SKM-1 (cell line): ENCODE data around the gene SEC11C.

ENCODE experiments used
- DNase-seq: peaks from one replicate; lab custom pipeline; 2025; ENCODE audit not compliant: unreplicated experiment; lab: John Stamatoyannopoulos, UW

SEC11C gene

DNA sequence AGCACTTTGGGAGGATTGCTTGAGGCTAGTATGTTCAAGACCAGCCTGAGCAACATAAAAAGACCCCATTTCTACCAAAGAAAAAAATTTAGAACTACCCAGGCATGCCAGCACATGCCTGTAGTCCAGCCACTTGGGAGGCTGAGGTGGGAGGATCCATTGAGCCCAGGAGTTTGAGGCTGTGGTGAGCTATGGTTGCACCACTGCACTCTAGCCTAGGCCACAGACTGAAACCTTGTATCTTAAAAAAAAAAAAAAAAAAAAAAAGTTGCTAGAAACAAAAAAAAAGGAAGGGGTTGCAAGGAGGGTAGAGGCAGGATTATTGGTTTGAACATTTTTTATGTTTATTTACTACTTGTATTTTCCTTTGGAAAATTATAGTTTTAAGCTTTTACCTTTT lies 4.8 kb downstream of the SEC11C start:
- DNase-seq: no peak

DNA sequence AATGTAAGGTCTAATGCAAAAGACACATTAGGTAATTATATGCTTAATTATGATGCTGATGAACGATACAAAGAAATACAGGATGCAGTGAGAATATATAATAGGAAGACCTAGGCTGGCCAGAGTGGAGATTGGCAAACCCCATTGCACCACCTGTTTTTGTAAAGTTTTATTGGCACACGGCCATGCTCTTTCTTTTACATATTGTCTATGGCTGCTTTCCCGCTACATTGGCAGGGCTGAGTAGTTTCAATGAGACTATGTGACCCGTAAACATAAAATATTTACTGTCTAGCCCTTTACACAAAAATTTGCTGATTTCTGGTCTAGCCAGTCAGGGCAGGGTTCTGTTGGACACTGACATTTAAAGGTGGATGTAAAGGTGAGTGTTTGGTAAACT lies 5.4 kb downstream of the SEC11C start:
- no peak for DNase-seq

GRCh38 chr18:59148192-59148591 lies 8.5 kb downstream of the SEC11C start:
- no peak for DNase-seq

- DNase-seq: no peak
These were observed 9.3 kb downstream of the SEC11C start for GRCh38 chr18:59149007-59149406.

DNA sequence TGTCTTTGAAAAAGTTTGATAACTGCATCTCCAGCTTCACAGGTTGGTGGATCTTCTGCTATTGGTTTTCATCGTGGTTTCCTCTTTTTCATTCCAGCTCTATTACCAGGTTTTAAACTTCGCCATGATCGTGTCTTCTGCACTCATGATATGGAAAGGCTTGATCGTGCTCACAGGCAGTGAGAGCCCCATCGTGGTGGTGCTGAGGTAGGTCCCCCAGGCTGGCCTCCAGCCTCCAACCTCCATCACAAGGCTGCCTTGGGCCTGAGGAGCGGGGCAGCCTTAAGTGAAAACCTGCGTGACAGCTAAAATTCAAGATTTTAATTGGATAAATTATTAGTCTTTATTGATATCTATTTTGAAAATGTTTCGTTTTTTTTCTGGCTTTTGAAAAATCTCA lies 9.7 kb downstream of the SEC11C start:
- DNase-seq: no peak

- DNase-seq: no peak
These were observed 10.6 kb downstream of the SEC11C start for GRCh38 chr18:59150236-59150635.

- DNase-seq: no peak
These were observed 15.5 kb downstream of the SEC11C start for GRCh38 chr18:59155153-59155552.

DNA sequence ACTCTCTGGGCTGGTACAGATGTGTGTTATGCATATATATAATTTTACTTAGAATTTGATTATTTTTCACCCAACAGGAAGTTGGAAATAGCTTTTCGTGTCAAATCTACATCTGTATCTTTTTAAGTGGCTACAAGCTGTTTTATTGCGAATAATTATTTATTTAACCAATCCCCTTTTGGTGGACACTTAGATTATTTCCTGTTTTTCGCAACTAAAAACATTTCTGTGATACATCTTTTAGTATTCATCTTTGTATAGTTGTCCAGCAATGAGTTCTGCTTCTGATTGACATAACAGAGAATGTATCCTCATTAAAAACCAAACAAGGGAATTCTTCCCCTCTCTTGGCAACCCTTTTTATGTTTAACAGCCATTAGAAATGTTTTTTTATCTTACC lies 16.6 kb downstream of the SEC11C start:
- DNase-seq: no peak

- no peak for DNase-seq
These were observed 19.6 kb downstream of the SEC11C start for GRCh38 chr18:59159265-59159664.

DNA sequence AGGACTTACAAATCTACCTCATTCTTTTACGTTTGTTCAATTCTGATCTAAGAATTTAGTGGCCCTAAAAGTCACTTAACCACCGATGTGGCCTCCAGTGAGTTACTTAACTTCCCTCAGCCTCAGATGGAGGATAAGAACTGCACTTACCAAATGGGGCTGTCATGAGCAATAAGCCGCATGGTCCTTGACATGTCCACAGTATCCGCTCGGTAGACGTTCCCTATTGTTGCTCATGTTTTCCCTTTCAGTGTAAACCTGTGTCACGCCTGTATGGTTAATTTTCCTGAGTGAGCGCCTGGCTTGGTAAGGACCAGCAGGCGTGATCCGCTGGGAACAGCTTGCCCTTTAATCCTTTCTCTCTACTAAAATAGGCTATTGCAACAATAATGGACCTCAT lies 20.3 kb downstream of the SEC11C start:
- no peak for DNase-seq

- no peak for DNase-seq
These were observed 33.1 kb downstream of the SEC11C start for GRCh38 chr18:59172664-59173249.

- no peak for DNase-seq
These were observed 37.8 kb downstream of the SEC11C start for GRCh38 chr18:59177485-59177884.

DNA sequence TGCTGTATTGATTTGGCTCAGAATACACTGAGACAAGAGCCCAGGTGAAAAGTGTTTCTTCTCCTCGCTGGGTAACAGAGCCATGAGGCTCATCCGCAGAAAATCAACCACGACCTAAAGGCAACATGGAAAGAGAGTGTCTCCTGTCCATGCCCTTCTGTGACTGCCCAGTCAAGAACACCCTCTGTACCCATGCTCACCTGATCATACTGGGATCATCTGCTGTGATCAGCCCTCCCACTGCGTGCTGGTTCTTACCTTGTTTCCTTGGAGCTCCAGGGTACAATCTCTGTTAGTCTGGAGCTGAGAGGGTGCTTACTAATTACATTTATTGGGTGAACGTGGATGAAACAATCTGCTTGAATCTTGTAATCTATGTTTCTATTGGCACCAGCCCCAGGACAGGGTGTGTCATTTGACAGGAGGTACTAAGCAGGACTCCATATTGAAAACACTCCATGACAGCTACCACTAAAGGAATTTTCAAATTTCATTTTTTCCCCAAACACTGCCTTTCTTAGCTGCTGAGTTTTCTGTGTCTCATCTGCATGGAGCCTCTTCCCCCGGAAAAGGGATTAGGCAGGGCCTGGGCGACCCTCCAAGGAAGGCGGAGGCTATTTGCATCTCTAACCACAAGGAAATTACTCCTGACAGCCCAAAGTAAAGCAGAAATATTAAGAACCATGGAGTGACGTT lies 40.6 kb downstream of the SEC11C start:
- DNase-seq: no peak

- DNase-seq: no peak
These were observed 43.0 kb downstream of the SEC11C start for GRCh38 chr18:59182673-59183072.

- DNase-seq: no peak
These were observed 49.3 kb downstream of the SEC11C start for GRCh38 chr18:59189008-59189407.

GRCh38 chr18:59189746-59190145 lies 50.1 kb downstream of the SEC11C start:
- no peak for DNase-seq

DNA sequence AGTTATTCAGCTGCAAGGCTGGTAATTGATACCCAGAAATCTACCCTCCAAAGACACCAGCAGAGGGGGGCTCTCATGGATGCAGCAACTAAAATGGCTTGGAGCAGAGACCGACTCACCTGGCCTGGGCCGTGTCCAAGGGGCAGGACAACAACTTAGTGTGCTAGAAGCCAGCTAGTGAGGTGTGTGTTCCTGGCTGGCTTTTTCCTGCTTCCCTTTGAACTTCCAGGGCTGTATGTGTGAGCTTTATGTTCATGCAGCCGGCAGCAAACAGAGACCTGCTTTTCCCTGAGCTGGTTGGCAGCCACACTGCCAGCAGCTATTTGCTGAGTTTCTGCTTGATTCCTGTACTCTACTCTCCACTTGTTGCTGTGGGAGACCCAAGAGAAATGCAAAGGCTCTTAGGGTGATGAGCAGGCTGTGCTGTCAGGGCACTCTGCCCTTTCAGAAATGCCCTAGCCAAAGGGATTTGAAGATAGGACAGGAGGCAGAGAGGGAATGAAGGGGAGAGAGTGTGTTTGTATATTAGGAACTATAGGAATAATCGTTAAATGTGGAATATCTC lies 56.6 kb downstream of the SEC11C start:
- DNase-seq: no peak

- DNase-seq: no peak
These were observed 58.0 kb downstream of the SEC11C start for GRCh38 chr18:59197636-59198035.

GRCh38 chr18:59198215-59198614 lies 58.5 kb downstream of the SEC11C start:
- DNase-seq: no peak

- DNase-seq: no peak
These were observed 61.1 kb downstream of the SEC11C start for GRCh38 chr18:59200787-59201186.

- no peak for DNase-seq
These were observed 62.7 kb downstream of the SEC11C start for GRCh38 chr18:59202258-59202820.

- DNase-seq: no peak
These were observed 67.8 kb downstream of the SEC11C start for GRCh38 chr18:59207506-59207905.
